Suppressor macrophage treated with lipopolysaccharide for 1 hour (primary cell): Measurements from ENCODE around the gene FOXO3.

Source experiments
- DNase-seq, 3 donors: peaks; one replicate each; pipeline ENCODE4 v3.0.0-alpha.2; 2020 to 2022

FOXO3 gene

DNA sequence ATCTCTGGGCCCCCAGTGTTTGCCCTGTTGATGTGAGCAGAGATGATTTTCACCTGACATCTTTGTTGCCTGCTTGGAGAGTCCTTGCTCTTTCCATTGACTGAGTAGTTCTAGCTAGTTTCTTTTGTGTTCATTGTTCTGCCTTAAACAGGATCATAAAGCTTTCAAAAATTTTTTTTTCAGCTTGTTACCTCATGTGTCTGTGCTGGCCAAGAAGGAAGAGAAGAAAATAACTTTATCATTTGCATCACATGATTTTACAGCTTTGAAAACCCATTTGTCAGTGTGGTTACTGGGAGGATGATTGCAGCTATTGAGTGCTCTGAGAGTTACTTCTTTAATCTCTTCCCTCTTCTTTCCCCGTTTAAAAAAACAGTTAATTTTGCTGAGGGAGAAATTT is 16.0 kb downstream of the FOXO3 start:
- peak; percentile 44 to 71 (median 71) for DNase-seq

DNA sequence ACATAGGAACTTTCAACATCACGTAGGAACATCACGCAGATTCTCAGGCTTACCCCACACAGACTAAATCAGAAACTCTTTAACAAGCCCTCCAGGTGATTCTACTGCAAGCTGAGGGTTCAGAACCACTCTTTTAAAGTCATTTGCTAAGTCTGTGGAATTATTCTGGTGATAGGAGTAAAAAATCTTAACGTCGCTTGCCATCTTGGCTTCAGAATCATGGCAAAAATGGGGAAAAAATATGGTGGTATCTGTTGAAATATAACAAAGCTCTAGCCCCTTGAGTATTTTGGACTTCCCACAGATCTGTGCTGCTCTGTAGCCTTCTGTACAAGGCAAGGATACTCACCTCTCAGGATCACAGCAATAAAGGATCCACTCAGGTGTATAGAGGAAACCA is 17.4 kb downstream of the FOXO3 start:
- DNase-seq: no peak

GRCh38 chr6:108578595-108579327 is 18.0 kb downstream of the FOXO3 start:
- no peak for DNase-seq

DNA sequence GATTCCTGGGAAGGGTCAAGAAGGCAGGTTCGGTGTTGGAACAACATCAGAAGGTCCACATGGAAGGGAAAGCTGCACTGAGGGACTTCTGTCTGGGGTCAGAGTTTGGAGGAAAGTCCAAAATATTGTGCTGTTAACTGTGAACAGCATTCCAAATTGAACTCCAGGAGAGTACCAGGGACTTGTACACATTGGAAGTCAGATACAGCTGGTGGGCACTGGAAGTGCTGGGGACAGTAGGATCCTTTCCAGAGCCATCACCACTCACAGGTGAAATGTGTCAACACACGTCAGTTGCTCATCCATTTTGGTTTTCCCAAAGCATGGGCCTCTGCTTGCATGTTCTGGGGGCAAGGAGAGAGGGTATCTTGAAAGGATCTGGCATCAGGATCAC is 18.6 kb downstream of the FOXO3 start:
- no peak for DNase-seq

GRCh38 chr6:108580646-108581045 is 19.9 kb downstream of the FOXO3 start:
- no peak for DNase-seq

GRCh38 chr6:108581237-108581931 is 20.7 kb downstream of the FOXO3 start:
- peak; percentile 27 to 60 (median 41) for DNase-seq

GRCh38 chr6:108581932-108582475 is 21.3 kb downstream of the FOXO3 start:
- no peak for DNase-seq

GRCh38 chr6:108582618-108583017 is 21.9 kb downstream of the FOXO3 start:
- DNase-seq: no peak

DNA sequence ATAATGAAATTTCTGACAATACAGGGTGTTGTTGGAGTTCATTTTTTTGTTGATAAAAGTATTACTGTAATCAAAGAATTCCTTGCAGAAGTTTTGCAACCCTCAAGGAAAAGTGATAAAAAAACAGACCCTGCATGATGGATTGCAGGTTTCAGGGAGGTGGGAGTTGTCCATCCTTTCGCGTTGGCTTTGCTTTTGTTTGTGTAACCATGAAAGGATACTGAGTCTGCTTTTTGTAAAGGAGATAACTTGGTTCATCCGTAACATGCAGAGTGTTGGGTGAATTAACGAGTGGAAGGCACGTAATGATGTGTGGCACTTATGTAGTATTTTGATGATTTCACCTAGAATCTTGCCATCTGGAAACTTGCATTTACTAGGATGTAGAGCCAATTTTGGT is 23.6 kb downstream of the FOXO3 start:
- DNase-seq: no peak

DNA sequence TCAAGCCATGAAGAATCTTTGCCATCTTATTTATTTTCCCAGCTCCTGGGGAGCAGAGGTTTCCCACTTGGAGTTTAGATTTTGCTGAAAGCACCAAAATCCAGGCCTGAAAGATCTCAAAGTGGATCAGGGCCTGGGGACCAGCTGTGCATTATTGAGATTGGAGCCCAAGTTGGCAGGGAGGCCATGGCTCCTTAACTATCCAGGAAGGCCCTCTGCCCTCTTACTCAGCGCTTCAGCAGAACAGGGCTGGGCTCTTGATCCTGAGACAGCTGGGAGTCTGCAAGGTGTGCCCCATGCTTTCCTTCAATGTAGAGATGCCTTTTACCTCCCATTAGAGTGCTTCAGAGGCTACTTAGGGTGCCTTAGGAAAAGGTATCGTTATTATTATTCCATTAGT is 24.6 kb downstream of the FOXO3 start:
- no peak for DNase-seq

DNA sequence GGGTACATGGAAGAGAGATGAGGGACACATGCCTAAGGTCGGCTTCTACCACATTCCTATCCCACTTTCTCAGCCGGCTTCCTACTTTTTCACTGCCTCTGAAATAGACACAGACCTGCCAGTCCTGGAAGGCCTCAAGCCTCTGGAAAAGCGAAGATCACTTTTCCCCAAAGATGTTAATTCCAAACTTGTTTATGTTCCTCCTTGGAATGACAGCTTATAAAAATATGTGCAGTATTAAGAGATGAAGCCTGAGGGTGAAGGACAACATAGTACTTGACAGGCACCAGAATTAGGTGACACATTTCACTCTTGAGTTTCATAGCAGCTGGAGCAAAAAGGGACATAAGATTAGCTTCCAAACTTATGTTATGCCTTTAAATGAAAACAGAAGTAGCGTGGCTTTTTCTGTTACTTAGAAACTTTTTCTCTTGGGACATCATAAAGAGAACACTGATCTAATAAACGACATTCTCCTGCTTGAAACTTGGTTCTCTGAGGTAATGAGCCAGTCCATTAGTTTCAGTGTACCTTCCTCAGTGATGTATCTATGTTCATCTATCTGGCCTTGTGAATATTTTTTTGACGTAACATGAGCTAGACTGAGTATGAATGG is 25.3 kb downstream of the FOXO3 start:
- no peak for DNase-seq

GRCh38 chr6:108587258-108588059 is 26.7 kb downstream of the FOXO3 start:
- DNase-seq: peak; percentile 58 to 64 (median 64)

- peak; percentile 40 to 54 (median 44) for DNase-seq
Observed at GRCh38 chr6:108588586-108588985, 27.9 kb downstream of the FOXO3 start.

- DNase-seq: peak; percentile 92 to 97 (median 96)
Observed at GRCh38 chr6:108589244-108589791, 28.6 kb downstream of the FOXO3 start.

DNA sequence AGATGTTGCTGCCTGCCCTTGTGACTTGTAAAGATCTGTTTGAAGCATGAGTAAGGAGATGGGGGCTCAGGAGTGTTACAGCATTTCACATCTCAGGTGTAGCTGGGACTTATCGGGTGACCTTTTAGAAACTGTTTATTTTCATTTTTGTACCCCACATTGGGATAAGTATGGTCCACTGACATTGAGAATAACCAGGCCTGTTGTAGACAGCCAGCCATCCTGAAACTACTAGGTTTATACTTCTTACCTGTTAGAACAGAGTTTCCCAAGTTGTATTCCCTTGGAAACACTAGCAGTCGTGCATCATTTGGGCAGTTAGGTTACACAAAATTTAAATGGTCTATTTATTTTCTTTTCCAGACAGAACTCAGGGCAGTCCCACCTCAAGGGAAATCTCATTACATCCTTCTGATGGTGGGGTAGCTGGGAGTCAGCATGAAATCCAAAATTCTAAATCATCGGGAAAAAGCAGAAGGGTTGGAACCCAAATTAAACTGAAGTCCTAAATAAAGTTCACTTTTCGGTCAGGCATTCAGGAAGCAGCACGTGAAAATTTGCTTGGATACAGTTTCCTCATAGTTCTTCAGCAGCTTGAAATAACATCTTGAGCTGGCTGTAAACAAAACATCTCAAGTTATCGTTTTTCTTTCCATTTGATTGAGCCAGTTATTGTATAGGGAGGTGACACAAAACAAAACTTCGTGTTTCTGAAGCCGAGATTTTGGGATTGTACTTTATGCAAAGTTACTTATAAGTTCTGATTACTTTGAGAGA is 30.5 kb downstream of the FOXO3 start:
- DNase-seq: peak in 1 of 3 donors; percentile 30

GRCh38 chr6:108592371-108593337 is 31.9 kb downstream of the FOXO3 start:
- DNase-seq: peak; percentile 55 to 88 (median 80)

DNA sequence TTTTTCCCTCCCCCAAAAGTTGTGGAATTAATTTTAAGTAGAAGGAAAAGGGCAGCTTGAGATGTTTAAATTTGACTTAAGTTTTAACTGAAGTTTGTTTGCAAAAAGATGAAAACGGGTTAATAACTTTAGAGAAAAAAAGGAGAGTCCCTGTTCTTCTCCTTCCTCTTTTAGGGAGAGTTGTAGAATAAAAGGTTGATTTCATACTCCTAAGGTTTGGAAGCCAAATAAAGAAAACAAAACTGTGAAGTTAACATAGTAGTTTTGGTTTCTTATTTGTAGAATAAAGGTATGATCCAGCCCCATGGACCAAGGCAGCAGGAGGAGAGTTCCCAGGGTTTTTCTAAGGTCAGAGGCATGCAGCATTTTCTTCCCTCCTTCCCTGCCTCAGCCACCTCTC is 33.4 kb downstream of the FOXO3 start:
- DNase-seq: peak; percentile 28 to 68 (median 43)

- DNase-seq: no peak
Observed at GRCh38 chr6:108594640-108595039, 33.9 kb downstream of the FOXO3 start.

GRCh38 chr6:108596956-108597355 is 36.2 kb downstream of the FOXO3 start:
- DNase-seq: peak; percentile 72 to 83 (median 73)

- peak in 2 of 3 donors; percentile 42 to 58 for DNase-seq
Observed at GRCh38 chr6:108597572-108598304, 37.0 kb downstream of the FOXO3 start.
